Embryonic facial prominence (tissue), 1 donor: ENCODE results near the gene FAM219A.
"Not testable (repeated sequence)": the region's sequence is repeated elsewhere in the genome, so short reads cannot be mapped to it uniquely, and the experiment has no call there.

Source experiments
- DNase-seq: peaks from one replicate; pipeline ENCODE4 v3.0.0-alpha.2; 2016; ENCODE audit errors: extremely low spot score

Gene FAM219A

GRCh38 chr9:34484678-34485077 lies 26.3 kb upstream of the FAM219A start:
- DNase-seq: no peak

DNA sequence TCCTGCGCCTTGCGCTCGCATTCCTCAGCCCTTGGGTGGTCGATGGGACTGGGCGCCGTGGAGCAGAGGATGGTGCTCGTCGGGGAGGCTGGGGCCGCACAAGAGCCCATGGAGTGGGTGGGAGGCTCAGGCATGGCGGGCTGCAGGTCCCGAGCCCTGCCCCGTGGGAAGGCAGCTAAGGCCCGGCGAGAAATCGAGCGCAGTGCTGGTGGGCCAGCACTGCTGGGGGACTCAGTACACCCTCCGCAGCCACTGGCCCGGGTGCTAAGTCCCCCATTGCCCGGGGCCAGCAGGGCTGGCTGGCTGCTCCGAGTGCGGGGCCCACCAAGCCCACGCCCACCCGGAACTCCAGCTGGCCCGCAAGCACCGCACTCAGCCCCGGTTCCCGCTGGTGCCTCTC lies 24.4 kb upstream of the FAM219A start:
- DNase-seq: not testable (repeated sequence)

GRCh38 chr9:34481620-34482019 lies 23.2 kb upstream of the FAM219A start:
- DNase-seq: not testable (repeated sequence)

- peak; percentile 35 for DNase-seq
Observed at GRCh38 chr9:34479431-34479866, 21.1 kb upstream of the FAM219A start.

DNA sequence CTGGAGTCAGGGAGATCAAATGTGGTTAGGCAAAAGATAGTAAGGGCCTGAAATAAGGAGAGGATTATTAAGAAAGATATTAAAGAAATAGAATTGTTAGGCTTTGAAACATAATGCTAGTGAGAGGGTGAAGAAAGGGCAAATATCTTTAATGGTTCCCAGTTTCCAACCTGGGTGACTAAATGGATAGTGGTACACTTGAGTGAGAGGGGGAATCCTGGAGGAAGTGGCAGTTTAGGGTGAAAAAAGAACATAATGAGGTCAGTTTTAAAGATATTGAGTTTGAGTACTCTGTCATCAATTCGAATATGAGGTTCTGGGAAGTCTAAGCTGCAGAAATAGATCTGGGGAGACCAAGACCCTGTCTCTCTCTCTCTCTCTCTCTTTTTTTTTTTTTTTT lies 19.2 kb upstream of the FAM219A start:
- no peak for DNase-seq

- DNase-seq: no peak
Observed at GRCh38 chr9:34475097-34475496, 16.7 kb upstream of the FAM219A start.

DNA sequence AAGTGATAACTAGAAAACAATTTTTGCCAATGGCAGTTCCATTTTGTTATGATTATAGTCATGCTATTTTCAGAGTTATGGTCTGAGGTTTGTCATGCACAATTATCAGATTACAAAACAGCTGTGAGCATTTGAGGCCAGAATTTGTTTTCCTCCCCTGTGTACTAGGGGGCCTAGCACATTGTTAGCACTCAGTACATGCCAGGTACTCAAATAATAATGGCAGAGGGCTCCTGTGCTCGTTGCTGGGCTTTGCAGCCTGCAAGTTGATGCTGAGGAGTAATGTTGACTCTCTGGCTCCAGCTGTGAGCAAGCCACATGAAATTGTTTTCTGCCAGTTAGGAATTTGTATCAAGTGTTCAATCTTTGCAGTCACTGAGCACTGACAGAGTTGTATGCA lies 7.1 kb upstream of the FAM219A start:
- no peak for DNase-seq

- no peak for DNase-seq
Observed at GRCh38 chr9:34464571-34464970, 6.2 kb upstream of the FAM219A start.

DNA sequence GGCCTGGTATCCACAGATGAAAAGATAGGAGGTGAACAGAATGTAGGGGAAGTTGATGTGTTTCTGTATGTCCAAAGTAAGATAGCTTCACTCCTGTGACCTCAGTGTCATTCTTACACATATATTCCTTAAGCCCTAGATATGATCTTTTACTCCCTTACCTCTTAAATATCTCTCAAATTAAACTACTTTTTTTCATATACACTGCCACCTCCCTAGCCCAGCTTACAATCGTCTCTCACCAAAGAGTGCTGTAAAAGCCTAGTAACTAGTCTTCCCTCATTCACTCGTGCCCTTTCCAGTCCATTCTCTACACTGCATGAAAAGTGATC lies 5.5 kb upstream of the FAM219A start:
- no peak for DNase-seq

DNA sequence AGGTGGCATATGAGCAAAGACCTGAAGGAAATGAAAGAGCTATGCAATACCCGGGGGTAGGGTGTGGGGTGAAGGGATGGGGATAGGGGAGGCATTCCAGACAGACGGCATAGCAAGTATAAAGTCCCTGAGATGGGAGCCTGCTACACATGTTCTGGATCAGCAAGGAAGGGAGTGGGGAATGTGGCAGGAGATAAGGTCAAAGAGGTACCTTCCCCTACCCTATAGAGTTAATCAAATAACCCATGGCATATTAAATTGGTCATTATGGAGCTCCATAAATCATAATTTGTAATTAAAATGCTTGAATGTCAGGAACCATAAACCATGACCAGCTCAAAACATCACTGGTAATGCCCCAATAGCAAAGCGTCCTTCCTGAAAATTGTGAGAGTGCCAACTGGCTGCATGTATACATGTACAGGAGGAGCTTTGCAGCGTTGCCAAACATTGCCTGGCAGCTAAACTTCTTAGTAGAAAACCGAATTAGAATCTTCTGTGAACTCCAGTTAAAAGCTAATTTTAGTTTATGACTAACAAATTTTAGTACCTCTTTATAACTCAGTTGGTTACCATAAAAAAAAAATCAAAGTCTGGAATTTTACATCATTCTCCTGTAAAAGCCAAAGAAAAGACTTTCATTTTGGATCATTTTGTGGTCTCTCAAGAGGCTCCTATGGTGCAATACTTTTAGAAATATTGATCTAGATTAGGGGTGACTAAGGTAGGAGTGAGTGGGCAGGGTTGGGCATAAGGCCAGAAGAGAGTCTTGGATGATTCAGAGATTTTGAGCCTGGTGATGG lies 4.9 kb upstream of the FAM219A start:
- no peak for DNase-seq

- DNase-seq: no peak
Observed at GRCh38 chr9:34459941-34460340, 1.6 kb upstream of the FAM219A start.

- no peak for DNase-seq
Observed at GRCh38 chr9:34459356-34459755, 986 bp upstream of the FAM219A start.

DNA sequence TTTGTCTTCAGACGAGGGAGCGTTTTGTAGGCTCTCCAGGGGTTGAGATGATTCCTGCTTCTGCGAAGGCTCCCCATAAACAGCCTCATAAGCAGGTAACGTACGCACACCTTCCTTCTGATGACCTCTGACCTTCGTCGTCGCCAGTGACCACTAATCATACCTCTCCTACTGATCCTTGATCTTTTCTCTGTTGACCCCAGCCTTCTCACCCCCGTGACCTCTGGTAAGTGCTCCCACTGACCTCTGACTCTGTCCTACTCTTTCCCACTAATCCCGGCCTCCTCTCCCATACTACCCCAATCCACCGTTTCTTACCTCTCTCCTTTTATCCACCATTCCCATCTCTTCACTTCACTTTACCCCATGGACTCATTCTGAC lies 580 bp upstream of the FAM219A start:
- DNase-seq: no peak

DNA sequence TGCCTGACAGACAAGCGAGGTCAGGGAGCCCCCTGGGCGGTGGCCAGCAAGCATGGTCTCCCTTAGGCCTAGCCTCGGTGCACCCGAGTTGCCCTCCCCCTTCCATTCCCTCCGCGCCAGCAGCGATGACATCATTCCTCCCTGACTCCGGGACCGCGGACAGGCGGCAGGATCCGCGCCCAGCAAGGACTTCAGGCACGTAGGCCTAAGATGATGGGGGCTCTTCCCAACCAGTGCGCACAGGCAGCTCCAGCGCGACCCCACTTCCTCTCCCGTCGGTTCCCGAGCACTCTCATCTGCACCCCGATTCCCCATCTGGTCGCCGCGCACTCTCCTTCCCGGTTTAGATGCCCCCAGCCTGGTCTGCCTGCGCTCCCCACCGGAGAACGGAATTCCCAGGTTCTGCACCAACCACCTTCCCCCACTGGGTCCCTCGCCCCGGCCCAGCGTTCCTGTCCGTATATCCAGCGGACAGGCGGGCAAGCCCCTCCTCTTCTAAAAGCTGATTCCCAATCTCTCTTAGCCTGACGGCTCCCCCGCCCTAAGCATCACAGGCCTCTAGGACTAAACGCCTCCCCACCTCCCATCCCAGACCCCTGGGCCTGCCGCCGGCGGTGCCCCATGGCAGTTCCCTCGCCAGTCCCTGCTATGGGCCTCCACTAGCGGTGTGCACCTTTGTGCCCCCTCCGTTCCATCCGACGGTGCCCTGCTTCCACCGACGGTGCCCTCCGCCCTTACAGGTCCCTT lies 931 bp downstream of the FAM219A start:
- no peak for DNase-seq

DNA sequence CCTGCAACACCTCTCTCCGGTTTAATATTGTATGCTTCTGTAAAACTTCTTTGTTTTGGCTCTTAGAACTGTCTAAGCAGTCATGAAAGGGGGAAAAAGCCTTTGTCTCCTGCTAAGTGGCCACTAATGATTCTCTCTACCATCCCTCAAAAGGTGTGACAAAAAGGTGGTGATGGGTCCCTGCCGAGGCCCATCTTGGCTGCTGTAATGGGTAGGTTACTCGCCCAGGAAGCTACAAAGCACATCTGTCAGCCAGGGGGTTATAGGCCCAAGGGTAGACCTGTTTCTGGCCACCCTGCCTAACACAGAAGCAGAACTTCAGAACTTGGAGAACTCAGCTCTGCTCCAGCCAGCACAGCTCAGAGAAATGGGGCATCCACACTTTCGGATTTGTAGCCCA lies 1.6 kb downstream of the FAM219A start:
- DNase-seq: no peak

GRCh38 chr9:34456151-34456550 lies 2.2 kb downstream of the FAM219A start:
- DNase-seq: no peak

DNA sequence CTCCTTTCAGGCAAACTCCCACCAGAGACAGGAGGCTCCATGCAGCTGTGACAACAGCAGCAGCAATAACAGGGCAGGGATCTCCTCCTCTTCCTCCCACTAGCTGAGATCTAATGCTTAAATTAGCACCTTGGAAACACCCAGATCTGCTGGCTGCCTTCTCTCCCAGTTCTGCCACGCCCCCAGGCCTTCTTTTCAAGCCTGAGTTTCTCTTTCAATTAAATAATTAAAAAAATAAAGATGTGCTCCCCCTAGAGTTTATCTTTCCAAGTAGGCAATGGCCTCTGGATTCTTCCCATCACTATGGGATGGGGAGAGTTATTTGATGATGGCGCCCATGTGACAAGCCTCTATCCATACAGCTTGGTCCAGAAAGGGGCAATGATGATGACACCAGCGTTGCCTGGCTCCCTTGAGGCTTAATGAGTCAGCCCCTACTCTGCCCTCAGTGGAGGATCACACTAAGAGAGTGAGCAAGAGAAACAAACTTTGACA lies 3.8 kb downstream of the FAM219A start:
- DNase-seq: peak; percentile 4

DNA sequence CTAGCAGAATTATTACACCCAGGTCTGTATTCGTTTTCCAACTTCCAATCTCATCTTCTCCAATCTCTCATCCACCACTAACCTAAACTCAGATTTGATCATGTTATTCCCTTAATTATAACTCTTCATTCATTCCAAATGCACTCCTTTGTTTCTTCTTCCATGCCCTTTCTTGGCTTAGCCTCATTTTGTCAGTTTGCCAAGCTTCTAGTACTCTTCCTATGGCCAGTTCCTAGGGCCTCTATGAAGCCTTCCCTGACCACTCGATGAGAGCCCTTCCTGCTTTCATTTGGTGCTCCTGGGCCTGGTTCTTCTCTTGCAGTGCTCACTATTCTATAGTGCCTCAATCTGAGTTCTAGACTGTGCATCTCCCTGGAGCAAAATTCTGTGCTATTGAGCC lies 5.8 kb downstream of the FAM219A start:
- DNase-seq: peak; percentile 1

DNA sequence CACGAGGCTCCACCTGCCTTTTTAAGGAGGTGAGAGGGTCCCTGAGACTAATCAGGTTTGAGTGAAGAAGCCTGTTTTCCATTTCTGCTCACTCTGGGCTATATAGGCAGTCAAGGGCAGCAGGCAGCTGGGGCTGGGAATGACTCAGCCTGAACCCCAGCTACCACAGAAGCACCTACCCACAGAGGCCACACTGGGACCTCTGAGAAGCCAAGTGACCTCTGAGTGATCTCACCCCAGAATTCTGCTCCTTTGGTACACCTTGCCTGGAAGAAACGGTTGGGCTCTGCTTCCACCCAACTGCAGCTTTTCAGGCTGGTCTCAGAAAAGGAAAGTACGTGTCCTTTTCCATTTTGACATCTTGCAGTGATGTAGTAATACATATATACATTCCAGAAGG lies 6.8 kb downstream of the FAM219A start:
- no peak for DNase-seq

DNA sequence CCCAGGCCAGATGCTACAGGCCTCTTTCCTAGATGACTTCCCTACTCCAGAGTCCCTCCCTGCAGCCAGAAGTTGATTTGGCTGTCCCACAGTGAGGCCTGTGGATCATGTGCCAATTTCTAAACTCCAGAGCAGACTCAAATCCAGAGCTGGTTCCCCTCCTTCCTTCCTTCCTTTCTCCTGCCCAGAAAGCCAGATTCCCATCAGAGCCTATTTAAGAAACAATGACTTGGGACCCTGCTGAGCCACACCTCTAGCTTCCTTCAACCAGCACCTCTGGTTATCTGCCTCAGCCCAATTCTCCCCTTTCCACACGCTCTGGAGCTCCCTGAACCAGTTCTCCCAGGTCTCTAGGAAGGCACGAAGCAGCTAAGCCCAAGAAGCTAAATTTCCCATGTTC lies 7.2 kb downstream of the FAM219A start:
- no peak for DNase-seq

GRCh38 chr9:34450644-34451043 lies 7.7 kb downstream of the FAM219A start:
- no peak for DNase-seq

GRCh38 chr9:34446951-34447350 lies 11.4 kb downstream of the FAM219A start:
- no peak for DNase-seq

DNA sequence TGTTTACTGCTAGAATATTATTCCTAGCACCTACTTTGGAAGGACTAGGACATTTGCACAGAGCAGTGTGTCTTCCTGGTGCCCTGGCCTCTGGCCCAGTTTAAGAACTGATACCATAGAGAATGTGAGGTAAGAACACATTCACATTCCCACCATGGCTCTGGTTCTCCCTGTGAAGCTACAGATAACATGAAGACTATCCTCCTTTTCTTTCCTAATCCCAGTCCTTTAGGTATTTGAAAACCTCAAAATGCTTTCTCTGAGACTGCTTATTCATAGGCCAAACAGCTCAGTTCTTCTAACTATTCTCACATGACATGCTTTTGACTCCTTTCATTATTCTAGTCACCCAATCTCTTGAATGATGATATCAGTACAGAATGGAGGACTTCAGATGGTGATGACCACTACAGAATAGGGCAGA lies 11.9 kb downstream of the FAM219A start:
- DNase-seq: no peak
